MM.1S (cell line): ENCODE results near the gene SCN3B.

Experiments used
- CTCF ChIP-seq: fragments of 300-600 bp; sonication (generic); IDR thresholded peaks from 2 replicates; pipeline ENCODE4 v1.5.1; 2016; ENCODE audit warnings: antibody characterized with exemption, low read length, mixed read lengths
- EZH2 ChIP-seq: fragments of 300-600 bp; sonication (generic); optimal IDR thresholded peaks from 2 replicates; pipeline ENCODE3; 2017; ENCODE audit warnings: low read depth, mild to moderate bottlenecking, antibody characterized with exemption, low read length, mixed read lengths

- TF ChIP-seq CTCF (no peak), EZH2 (no peak)
These were observed 36.1 kb upstream of the SCN3B start for GRCh38 chr11:123690485-123690884.
